Liver (tissue), 9 donors: ENCODE results near the gene FADS3. TPM values are rescaled to one million over a fixed set of nuclear protein-coding genes. Genes with fewer than 3 reads are reported as not detected.

Source experiments
- DNase-seq: peaks from one replicate; pipeline ENCODE4 v3.0.0-alpha.2; 2017; ENCODE audit warnings: low spot score
- H3K27ac ChIP-seq, 2 donors: one replicate each; pipeline ENCODE4 v1.7.0; 2013; ENCODE audit warnings: inconsistent platforms in 2 of 2, low read length in 2 of 2, control low read depth in 1 of 2, low read depth in 1 of 2, mild to moderate bottlenecking in 1 of 2
- H3K27me3 ChIP-seq, 4 donors: one replicate each; pipeline versions ENCODE4 v1.6.1 to v1.7.0; 2013; ENCODE audit warnings: low read length in 3 of 4, inconsistent platforms in 1 of 4, mild to moderate bottlenecking in 1 of 4, moderate library complexity in 1 of 4; ENCODE audit not compliant: control insufficient read depth in 4 of 4, insufficient read depth in 4 of 4
- H3K36me3 ChIP-seq, 4 donors: one replicate each; pipeline versions ENCODE4 v1.6.1 to v1.7.0; 2013; ENCODE audit warnings: low read length in 3 of 4, mild to moderate bottlenecking in 3 of 4, low read depth in 1 of 4, moderate library complexity in 1 of 4; ENCODE audit not compliant: control insufficient read depth in 4 of 4, insufficient read depth in 3 of 4
- H3K4me1 ChIP-seq, 4 donors: one replicate each; pipeline versions ENCODE4 v1.6.1 to v1.7.0; 2013; ENCODE audit warnings: low read length in 3 of 4, mild to moderate bottlenecking in 3 of 4, moderate library complexity in 1 of 4; ENCODE audit not compliant: control insufficient read depth in 4 of 4, insufficient read depth in 4 of 4
- H3K4me3 ChIP-seq, 3 donors: one replicate each; pipeline versions ENCODE4 v1.6.1 to v1.7.0; 2013; ENCODE audit warnings: low read length in 3 of 3, control low read depth in 1 of 3, low read depth in 1 of 3, mild to moderate bottlenecking in 1 of 3
- H3K9ac ChIP-seq, 2 donors: one replicate each; pipeline ENCODE4 v1.7.0; 2013; ENCODE audit warnings: low read length in 2 of 2, mild to moderate bottlenecking in 2 of 2, moderate library complexity in 2 of 2, control low read depth in 1 of 2, low read depth in 1 of 2
- H3K9me3 ChIP-seq, 4 donors: one replicate each; pipeline versions ENCODE4 v1.6.1 to v1.7.0; 2013; ENCODE audit warnings: low read length in 3 of 4; ENCODE audit not compliant: control insufficient read depth in 4 of 4
- ATF3 ChIP-seq: IDR thresholded peaks from 2 replicates; pipeline ENCODE4 v1.6.1; 2016; ENCODE audit warnings: antibody characterized with exemption
- CTCF ChIP-seq: fragments of 150-350 bp; IDR thresholded peaks from 2 replicates; pipeline ENCODE4 v1.5.1; 2017; ENCODE audit warnings: improper control_type of control experiment, low read depth, low read length; ENCODE audit not compliant: missing input control
- EGR1 ChIP-seq, 2 donors: IDR thresholded peaks; 2 replicates each; pipeline ENCODE4 v1.6.1; 2016 to 2018; ENCODE audit warnings: antibody characterized with exemption in 2 of 2, low read depth in 2 of 2
- HNF4G ChIP-seq: IDR thresholded peaks from 2 replicates; pipeline ENCODE4 v1.6.1; 2016; ENCODE audit warnings: antibody characterized with exemption
- JUND ChIP-seq, 2 donors: IDR thresholded peaks; 2 replicates each; pipeline ENCODE4 v1.6.1; 2016; ENCODE audit warnings: antibody characterized with exemption in 2 of 2
- MAX ChIP-seq: IDR thresholded peaks from 2 replicates; pipeline ENCODE4 v1.6.1; 2016; ENCODE audit warnings: antibody characterized with exemption
- NR2F2 ChIP-seq: IDR thresholded peaks from 2 replicates; pipeline ENCODE4 v1.6.1; 2016; ENCODE audit warnings: antibody characterized with exemption
- RAD21 ChIP-seq, 2 donors: IDR thresholded peaks; 2 replicates each; pipeline ENCODE4 v1.6.1; 2016; ENCODE audit warnings: antibody characterized with exemption in 2 of 2, mild to moderate bottlenecking in 2 of 2
- REST ChIP-seq: IDR thresholded peaks from 2 replicates; pipeline ENCODE4 v1.6.1; 2016; ENCODE audit warnings: antibody characterized with exemption, mild to moderate bottlenecking
- SP1 ChIP-seq: IDR thresholded peaks from 2 replicates; pipeline ENCODE4 v1.6.1; 2018; ENCODE audit warnings: antibody characterized with exemption, mild to moderate bottlenecking
- TAF1 ChIP-seq: conservative IDR thresholded peaks from 2 replicates; pipeline ENCODE4 v1.6.1; 2016; ENCODE audit warnings: antibody characterized with exemption, mild to moderate bottlenecking
- YY1 ChIP-seq: IDR thresholded peaks from 2 replicates; pipeline ENCODE4 v1.6.1; 2016; ENCODE audit warnings: antibody characterized with exemption, mild to moderate bottlenecking
- ZBTB33 ChIP-seq: IDR thresholded peaks from 2 replicates; pipeline ENCODE4 v1.6.1; 2016; ENCODE audit warnings: antibody characterized with exemption
- WGBS: extraction: QIAGEN DNeasy Blood & Tissue Kit; methylation state at CpG from one replicate; pipeline ENCODE4 v1.1.7; 2013; 5-methylcytosine and 5-hydroxymethylcytosine counted together
- polyA plus RNA-seq, 2 donors: library from polyadenylated mRNA; stranded (reverse) in 1 of 2; unstranded in 1 of 2; fragments of 200-250 nt in 1 of 2; fragments of >200 nt in 1 of 2; fragmentation: Nextera tagmentation in 1 of 2; extraction: Ambion mirVana in 1 of 2; gene quantifications; one replicate each; pipeline versions ENCODE4 v1.2.1 to v1.2.3, GENCODE V29; 2013 to 2015
- total RNA-seq, 2 donors: library from RNA; depleted of rRNA; stranded (reverse); fragments of >200 nt; gene quantifications; one replicate each; pipeline ENCODE4 v1.2.3, GENCODE V29; 2014
- donor health status: healthy.
- donor health status: healthy.
- donor health status: healthy.
- donor health status: healthy.
- donor health status: healthy.

Gene FADS3
- total and polyA plus RNA-seq, 4 donors = 8.3 to 13.6 (median 10.3) TPM

- TF ChIP-seq CTCF (no peak), MAX (no peak), RAD21 (IDR thresholded peaks at IDR 0.05) (no peak), EGR1 (IDR thresholded peaks at IDR 0.05; ENCODE audit: low read depth in 2 of 2) (no peak), NR2F2 (no peak), TAF1 (no peak)
Measured at GRCh38 chr11:61918251-61918937, 27.0 kb upstream of the FADS3 start (continued).

GRCh38 chr11:61917334-61918109 lies 26.2 kb upstream of the FADS3 start, which contains the start of gene RAB3IL1:
RAB3IL1 (minus strand) TSS chr11:61917566; CDS start chr11:61917367, 199 bp downstream.
- Histone ChIP-seq H3K4me3 (peak within 1 kb of the TSS in 2 of 3 donors; percentile 43 to 64), H3K27ac (peak within 1 kb of the TSS; percentile 40 to 61), H3K36me3 (no peaks in the 10 kb centered on the region), H3K9ac (no peak within 1 kb of the TSS), H3K9me3 (no peaks in the 10 kb centered on the region), H3K27me3 (no peaks in the 10 kb centered on the region), H3K4me1 (peaks cover 0 to 5% (median 4%) of the 10 kb centered on the region in 4 donors)
- DNase-seq = peak; percentile 65
- WGBS = 4% methylated on average over 74 of the region's 74 CpGs
- peak; percentile 20 for TF ChIP-seq SP1
- no peak for TF ChIP-seq YY1
- TF ChIP-seq REST = no peak

- Histone ChIP-seq H3K27me3 (no peaks in the 10 kb centered on the region), H3K9me3 (no peaks in the 10 kb centered on the region), H3K27ac (peak overlapping the region; percentile 40 to 61), H3K4me1 (peaks cover 0 to 5% (median 4%) of the 10 kb centered on the region in 4 donors), H3K36me3 (no peaks in the 10 kb centered on the region), H3K9ac (no peak overlapping the region), H3K4me3 (peak overlapping the region in 2 of 3 donors; percentile 43 to 64)
- TF ChIP-seq RAD21 (IDR thresholded peaks at IDR 0.05) (no peak), HNF4G (no peak), ZBTB33 (no peak), ATF3 (no peak), SP1 (no peak), EGR1 (IDR thresholded peaks at IDR 0.05; ENCODE audit: low read depth in 2 of 2) (no peak), JUND (IDR thresholded peaks at IDR 0.05) (no peak), MAX (no peak), REST (no peak)
- WGBS = 11% methylated on average over 32 of the region's 32 CpGs
- peak; percentile 36 for DNase-seq
Measured at GRCh38 chr11:61916737-61917333, 25.5 kb upstream of the FADS3 start.
